ENCODE results near the gene C1orf53. TPM values are rescaled to one million over a fixed set of nuclear protein-coding genes. Genes with fewer than 3 reads are reported as not detected.
"Not testable (repeated sequence)": the region's sequence is repeated elsewhere in the genome, so short reads cannot be mapped to it uniquely, and the experiment has no call there.

C1orf53 gene
- polyA plus RNA-seq, 1 donor from 2014 or later: not detected

DNA sequence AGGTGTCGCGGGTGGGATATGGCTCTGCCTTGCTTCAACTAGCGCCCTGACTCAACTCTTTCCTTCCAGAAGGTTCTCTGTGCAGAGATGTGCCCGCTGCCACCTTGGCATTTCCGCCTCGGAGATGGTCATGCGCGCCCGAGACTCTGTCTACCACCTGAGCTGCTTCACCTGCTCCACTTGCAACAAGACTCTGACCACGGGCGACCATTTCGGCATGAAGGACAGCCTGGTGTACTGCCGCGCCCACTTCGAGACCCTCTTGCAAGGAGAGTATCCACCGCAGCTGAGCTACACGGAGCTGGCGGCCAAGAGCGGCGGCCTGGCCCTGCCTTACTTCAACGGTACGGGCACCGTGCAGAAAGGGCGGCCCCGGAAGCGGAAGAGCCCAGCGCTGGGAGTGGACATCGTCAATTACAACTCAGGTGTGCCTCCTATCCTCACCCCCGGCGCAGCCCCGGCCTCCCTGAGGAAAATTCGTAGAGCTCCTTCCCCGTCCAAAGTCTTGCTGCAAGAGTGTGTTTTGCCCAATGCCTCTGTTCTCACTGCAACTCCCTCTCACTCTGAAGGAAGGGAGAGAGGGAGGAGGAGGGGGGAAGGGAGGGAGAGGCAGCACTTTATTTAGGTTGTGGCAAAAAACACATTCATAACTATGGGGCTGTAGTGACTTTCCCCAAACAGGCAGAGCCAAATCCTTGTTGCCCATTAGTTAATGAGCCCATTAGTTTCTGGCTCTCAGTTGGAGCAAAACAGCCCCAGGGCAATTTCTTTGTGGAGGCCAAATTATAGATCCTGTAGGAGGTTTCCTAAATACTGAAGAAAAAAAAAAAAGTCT lies 19.0 kb downstream of the C1orf53 start:
- H3K4me3 Mint-ChIP-seq: peak overlapping the region in 2 of 4 donors; percentile 19 to 71
- peak overlapping the region; percentile 54 to 91 (median 77) for H3K27ac Mint-ChIP-seq
- H3K27me3 Mint-ChIP-seq: peaks cover 52% of the 10 kb centered on the region
- H3K9me3 Mint-ChIP-seq: peaks cover 0 to 6% (median 0%) of the 10 kb centered on the region in 3 donors
- peaks cover 20 to 38% (median 34%) of the 10 kb centered on the region in 3 donors for H3K4me1 Mint-ChIP-seq
- peaks cover 2% of the 10 kb centered on the region for H3K36me3 Mint-ChIP-seq

DNA sequence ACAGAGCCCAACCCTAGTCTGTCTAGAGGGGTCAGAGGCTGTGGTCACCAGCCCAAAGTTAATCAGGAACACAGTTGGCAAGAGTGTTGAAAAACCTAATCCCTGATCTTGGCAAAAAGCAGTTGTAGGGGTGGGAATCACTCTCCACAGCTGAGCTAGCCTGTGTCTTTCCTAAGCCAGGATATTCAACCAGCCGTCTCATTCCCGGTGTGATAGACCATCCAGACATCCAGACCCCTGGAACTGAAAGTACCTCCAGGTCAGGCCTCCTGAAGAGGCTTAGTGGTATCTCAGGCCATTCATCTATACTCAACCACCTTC lies 19.6 kb downstream of the C1orf53 start:
- Mint-ChIP-seq H3K27ac (peak overlapping the region in 1 of 3 donors; percentile 61), H3K4me1 (peaks cover 16 to 32% (median 30%) of the 10 kb centered on the region in 3 donors), H3K27me3 (peaks cover 48% of the 10 kb centered on the region), H3K4me3 (no peak overlapping the region), H3K9me3 (peaks cover 0 to 6% (median 0%) of the 10 kb centered on the region in 3 donors), H3K36me3 (peaks cover 4% of the 10 kb centered on the region)

DNA sequence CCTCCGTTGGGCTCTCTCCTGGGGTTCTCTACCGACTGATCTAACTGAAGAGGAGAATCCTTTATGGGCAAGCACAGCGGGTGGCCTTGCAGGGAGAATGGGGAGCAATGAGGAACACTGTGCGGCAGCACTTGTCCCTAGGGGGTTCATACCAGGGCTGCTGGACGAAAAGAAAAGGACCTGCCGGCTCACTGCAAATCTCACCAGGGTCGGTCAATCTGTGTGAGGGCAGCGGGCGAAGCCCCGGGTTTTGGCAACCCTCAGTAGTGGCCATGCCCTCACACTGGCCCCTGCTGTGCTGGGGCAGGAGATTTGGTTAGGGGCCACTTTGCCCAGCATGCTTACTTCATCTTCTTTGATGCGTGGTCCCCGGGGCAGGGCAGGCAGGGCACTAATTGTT lies 20.6 kb downstream of the C1orf53 start:
- Mint-ChIP-seq H3K27me3 (peaks cover 41% of the 10 kb centered on the region), H3K9me3 (peaks cover 0 to 6% (median 0%) of the 10 kb centered on the region in 3 donors), H3K4me3 (peak overlapping the region in 1 of 4 donors; percentile 19), H3K27ac (peak overlapping the region in 2 of 3 donors; percentile 10 to 34), H3K4me1 (peaks cover 9 to 22% (median 20%) of the 10 kb centered on the region in 3 donors), H3K36me3 (peaks cover 4% of the 10 kb centered on the region)

DNA sequence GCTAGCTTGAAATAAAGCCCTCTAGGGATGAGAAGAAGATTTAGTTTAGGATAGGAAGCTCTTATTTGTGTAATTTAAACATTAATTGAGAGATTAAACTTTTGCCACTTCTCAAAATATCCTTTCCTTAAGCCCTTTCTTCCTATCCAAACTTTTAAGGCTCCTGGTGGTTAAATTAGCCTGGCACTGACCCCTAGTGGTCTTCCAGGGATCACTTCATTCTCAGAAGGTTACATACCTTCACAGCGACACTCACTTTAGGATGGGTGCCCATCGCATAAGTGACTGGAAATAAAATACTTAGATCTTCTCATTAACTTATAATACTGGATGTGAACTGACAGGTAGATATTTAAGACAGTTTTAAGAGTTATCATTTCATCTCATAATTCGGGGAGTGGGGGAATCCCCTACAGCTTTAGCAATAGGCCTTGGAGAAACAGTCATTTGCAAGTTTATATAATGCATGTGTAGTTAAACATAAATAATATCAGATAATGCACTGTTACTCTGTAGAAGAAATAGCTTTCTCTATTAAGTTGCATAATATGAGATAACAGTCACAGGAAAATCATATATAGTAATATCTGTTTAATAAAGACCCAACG lies 22.2 kb downstream of the C1orf53 start:
- peaks cover 35% of the 10 kb centered on the region for H3K27me3 Mint-ChIP-seq
- H3K4me1 Mint-ChIP-seq: peaks cover 6 to 13% (median 6%) of the 10 kb centered on the region in 3 donors
- H3K36me3 Mint-ChIP-seq: peaks cover 2% of the 10 kb centered on the region
- no peak overlapping the region for H3K4me3 Mint-ChIP-seq
- peaks cover 0 to 4% (median 0%) of the 10 kb centered on the region in 3 donors for H3K9me3 Mint-ChIP-seq
- H3K27ac Mint-ChIP-seq: no peak overlapping the region

DNA sequence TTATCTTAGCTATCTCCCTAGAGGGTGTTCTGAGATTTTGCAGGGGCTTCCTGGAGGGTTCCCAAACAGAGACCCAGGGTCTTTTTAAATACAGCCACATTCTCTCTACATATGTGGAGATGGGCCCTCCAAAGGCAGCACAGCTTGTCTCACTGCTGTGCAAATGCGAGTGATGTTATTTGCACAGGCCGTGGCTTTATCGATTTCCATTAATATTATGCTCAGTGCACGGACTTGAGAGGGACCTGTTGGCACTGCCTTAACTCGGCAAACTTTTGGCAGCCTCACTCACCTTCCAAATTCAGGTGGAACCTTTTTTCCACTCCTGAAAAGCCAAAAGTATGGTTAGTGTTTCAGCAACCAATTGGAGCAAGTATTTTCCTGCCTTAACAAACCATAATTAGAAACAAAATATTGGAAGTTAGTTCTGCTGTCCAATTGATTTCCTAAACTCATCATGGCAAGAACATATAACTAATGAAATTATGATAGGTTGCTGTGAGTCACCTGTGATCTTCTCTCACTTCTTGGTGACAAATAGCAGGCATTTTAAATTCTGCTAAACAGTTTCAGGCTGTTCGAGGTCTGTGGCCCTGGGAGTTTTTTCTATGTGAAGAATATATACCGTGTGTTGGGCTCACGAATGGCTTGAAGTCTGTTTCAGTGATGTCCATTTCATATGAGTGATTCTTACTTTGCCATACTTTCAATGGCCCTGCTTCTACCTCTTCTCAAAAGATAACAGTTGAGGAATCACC lies 25.7 kb downstream of the C1orf53 start:
- Mint-ChIP-seq H3K27ac (no peak overlapping the region), H3K36me3 (peaks cover 2% of the 10 kb centered on the region), H3K9me3 (no peaks in the 10 kb centered on the region), H3K4me1 (peaks cover 0 to 2% (median 2%) of the 10 kb centered on the region in 3 donors), H3K4me3 (peak overlapping the region in 1 of 4 donors; percentile 63), H3K27me3 (peaks cover 19% of the 10 kb centered on the region)

DNA sequence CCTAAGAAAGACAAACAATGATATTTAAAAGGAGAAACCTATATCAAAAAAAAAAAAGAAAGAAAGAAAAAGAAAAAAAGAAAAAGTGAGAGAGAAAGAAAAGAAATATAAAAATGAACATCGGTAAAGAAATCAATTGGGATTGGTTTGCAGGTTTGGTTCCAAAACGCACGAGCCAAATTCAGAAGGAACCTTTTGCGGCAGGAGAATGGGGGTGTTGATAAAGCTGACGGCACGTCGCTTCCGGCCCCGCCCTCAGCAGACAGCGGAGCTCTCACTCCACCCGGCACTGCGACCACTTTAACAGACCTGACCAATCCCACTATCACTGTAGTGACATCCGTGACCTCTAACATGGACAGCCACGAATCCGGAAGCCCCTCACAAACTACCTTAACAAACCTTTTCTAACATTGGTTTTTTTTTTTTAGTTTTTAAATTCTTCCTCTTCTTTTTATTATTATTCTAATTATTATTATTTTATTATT lies 26.5 kb downstream of the C1orf53 start:
- peaks cover 2% of the 10 kb centered on the region for H3K36me3 Mint-ChIP-seq
- H3K9me3 Mint-ChIP-seq: no peaks in the 10 kb centered on the region
- H3K27ac Mint-ChIP-seq: no peak overlapping the region
- peaks cover 19% of the 10 kb centered on the region for H3K27me3 Mint-ChIP-seq
- peaks cover 0 to 2% (median 2%) of the 10 kb centered on the region in 3 donors for H3K4me1 Mint-ChIP-seq
- peak overlapping the region in 1 of 4 donors; percentile 63 for H3K4me3 Mint-ChIP-seq

DNA sequence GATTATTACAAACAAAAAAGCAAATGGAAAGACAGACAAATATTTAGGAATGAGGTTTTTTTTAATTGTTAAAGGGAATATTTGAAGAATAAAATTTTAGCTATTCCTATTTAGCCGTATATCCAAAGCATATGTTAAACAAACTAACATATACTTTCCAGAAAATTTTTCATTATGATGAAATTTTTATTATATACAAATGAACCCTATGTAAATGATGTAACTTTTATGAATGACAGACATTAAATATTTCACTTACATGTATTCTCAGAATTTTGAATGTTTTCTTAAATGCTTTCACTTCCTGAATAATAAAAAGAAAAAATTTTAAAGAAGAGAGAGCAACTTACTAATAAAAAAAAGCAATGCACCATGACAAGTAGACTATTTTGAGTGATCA lies 30.6 kb downstream of the C1orf53 start:
- Mint-ChIP-seq H3K36me3 (no peaks in the 10 kb centered on the region), H3K27me3 (peaks cover 16% of the 10 kb centered on the region), H3K4me1 (peaks cover 0 to 2% (median 2%) of the 10 kb centered on the region in 3 donors), H3K27ac (no peak overlapping the region), H3K4me3 (no peak overlapping the region), H3K9me3 (no peaks in the 10 kb centered on the region)

DNA sequence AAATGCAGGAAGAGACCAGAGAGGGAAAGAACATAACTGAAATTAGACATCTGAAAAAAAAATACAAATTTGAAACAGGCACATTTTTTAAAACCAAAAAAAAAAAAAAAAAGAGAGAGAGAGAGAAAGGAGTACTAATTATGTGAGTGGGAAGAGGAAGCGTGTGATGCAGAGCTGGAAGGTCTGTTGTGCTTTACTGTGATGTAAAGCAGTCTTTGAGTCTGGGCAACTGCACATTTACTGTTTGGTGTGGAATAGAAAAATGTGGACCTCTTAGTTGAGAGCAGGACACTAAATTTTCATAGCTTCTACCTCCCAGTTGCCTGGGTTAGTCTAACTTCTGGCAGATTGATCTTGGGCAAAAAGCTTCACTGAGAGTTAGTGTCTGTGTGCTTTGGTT lies 31.2 kb downstream of the C1orf53 start:
- no peaks in the 10 kb centered on the region for H3K9me3 Mint-ChIP-seq

DNA sequence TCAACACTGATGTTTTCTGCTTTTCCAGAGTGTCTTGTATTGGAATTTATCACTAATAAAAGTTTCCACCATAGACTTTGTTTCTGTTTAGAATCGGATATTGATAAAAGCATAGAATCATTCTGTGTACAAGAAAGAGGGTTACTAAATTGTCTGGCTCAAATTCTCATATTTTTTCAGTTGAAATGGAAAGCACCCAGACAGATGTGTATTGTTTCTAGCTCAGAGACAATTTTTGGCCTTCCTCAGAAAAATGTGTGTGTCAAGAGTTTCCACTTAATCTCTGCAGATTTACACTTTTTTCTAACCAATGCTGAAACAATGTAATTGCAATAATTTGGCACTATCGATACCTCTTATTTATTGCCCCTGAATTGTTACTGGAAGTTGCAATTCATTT lies 35.0 kb downstream of the C1orf53 start:
- Mint-ChIP-seq H3K27ac (no peak overlapping the region), H3K9me3 (no peaks in the 10 kb centered on the region)

More for the DNA sequence above, 31.2 kb downstream of the C1orf53 start:
- no peak overlapping the region for H3K27ac Mint-ChIP-seq
- peaks cover 0 to 2% (median 2%) of the 10 kb centered on the region in 3 donors for H3K4me1 Mint-ChIP-seq
- no peak overlapping the region for H3K4me3 Mint-ChIP-seq
- peaks cover 18% of the 10 kb centered on the region for H3K27me3 Mint-ChIP-seq
- H3K36me3 Mint-ChIP-seq: no peaks in the 10 kb centered on the region

DNA sequence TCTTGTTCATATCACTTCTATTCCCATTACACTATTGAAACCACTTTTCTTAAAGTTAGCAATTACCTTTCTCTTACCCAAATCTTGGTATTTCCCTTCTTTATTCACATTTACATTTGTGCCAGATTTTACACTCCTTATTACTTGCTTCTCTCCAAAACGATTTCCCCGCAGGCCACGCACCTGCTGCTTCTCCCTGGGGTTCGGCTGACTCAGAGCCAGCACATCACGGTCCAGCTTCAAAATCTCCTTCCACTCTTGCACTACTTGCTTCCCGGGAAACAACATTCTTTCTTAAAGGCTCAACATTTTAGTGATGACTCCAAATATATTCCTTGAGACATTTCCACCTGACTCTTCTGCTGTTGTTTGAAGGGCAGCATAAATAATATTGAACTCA lies 35.5 kb downstream of the C1orf53 start:
- H3K4me1 Mint-ChIP-seq: no peaks in the 10 kb centered on the region
- H3K27me3 Mint-ChIP-seq: peaks cover 12% of the 10 kb centered on the region
- no peaks in the 10 kb centered on the region for H3K9me3 Mint-ChIP-seq
- no peaks in the 10 kb centered on the region for H3K36me3 Mint-ChIP-seq
- H3K27ac Mint-ChIP-seq: no peak overlapping the region
- no peak overlapping the region for H3K4me3 Mint-ChIP-seq

More for the DNA sequence above, 35.0 kb downstream of the C1orf53 start:
- H3K4me3 Mint-ChIP-seq: no peak overlapping the region
- no peaks in the 10 kb centered on the region for H3K36me3 Mint-ChIP-seq
- no peaks in the 10 kb centered on the region for H3K4me1 Mint-ChIP-seq
- peaks cover 12% of the 10 kb centered on the region for H3K27me3 Mint-ChIP-seq

DNA sequence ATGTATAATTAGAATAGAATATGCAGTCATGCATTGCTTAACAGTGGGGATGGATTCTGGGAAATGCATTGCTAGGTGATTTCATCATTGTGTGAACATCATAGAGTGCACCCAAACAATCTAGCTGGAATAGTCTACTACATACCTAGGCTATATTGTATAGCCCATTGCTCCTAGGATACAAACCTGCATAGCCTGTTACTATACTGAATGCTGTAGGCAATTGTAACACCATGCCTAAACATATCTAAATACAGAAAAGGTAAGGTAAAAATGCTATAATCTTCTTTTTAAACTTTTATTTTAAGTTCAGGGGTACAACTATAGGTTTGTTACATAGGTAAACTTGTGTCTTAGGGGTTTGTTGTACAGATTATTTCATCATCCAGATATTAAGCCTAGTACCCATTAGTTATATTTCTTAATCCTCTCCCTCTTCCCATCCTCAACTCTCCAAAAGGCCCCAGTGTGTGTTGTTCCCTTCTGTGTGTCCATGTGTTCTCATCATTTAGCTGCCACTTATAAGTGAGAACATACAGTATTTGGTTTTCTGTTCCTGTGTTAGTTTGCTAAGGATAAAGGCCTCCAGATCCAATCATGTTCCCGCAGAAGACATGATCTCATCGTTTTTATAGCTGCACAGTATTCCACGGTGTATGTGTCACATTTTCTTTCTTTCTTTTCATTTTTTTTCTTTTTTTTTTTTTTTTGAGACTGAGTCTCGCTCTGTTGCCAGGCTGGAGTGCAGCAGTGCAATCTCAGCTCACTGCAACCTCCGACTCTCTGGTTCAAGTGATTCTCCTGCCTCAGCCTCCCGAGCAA lies 36.9 kb downstream of the C1orf53 start:
- H3K27ac Mint-ChIP-seq, H3K4me3 Mint-ChIP-seq, H3K9me3 Mint-ChIP-seq, H3K36me3 Mint-ChIP-seq, H3K4me1 Mint-ChIP-seq: not testable (repeated sequence)
- H3K27me3 Mint-ChIP-seq: peaks cover 12% of the 10 kb centered on the region

DNA sequence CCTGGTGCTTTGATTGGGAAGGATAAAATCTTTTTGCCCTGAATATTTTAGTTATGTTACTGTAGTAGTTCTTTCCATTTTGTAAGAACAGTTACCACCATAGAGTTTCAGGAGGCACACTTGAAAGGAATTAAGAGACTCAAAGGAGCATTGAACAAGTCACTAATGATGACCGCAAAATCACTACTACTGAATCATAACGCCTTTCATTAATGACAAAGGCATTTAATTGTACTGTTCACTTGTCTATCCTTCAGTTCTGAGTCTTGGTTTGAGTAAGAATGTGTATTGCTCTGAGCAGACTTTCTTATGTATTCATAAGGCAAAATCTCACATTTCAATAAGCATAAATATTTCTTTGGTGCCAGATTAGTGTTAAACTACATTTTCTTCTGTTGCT lies 39.6 kb downstream of the C1orf53 start:
- peaks cover 0 to 3% (median 0%) of the 10 kb centered on the region in 3 donors for H3K9me3 Mint-ChIP-seq
- H3K4me3 Mint-ChIP-seq: no peak overlapping the region
- H3K27me3 Mint-ChIP-seq: peaks cover 19% of the 10 kb centered on the region
- peaks cover 1% of the 10 kb centered on the region for H3K36me3 Mint-ChIP-seq
- no peak overlapping the region for H3K27ac Mint-ChIP-seq
- no peaks in the 10 kb centered on the region for H3K4me1 Mint-ChIP-seq

DNA sequence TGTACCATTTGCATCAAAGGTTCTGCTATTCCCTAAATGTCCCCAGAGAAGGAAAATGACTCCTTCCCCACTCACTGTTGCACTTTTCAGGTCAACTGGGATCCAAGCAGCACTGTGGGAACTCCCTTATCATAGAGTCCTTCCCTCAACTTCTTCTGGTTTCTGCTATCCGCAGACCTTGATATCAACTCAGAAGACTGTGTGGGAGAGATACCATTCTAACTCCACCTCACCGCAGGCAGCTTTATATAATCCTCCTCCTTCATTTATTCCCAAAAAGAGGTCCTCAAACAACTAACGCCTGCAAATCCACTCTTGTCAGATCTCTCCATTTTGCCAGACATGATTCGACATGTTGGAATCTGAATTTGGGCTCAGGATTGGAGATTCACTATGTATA lies 42.1 kb downstream of the C1orf53 start:
- H3K27ac Mint-ChIP-seq: no peak overlapping the region

More for the DNA sequence above, 42.1 kb downstream of the C1orf53 start:
- H3K36me3 Mint-ChIP-seq: peaks cover 1% of the 10 kb centered on the region
- peaks cover 0 to 3% (median 0%) of the 10 kb centered on the region in 3 donors for H3K9me3 Mint-ChIP-seq
- no peaks in the 10 kb centered on the region for H3K4me1 Mint-ChIP-seq
- no peak overlapping the region for H3K4me3 Mint-ChIP-seq
- H3K27me3 Mint-ChIP-seq: peaks cover 8% of the 10 kb centered on the region
